ENCODE measurements around the gene NINJ2. TPM values are rescaled to one million over a fixed set of nuclear protein-coding genes. Genes with fewer than 3 reads are reported as not detected.

NINJ2 gene
- total RNA-seq, 1 experiment from 2014 or later = 0.24 TPM

GRCh38 chr12:588024-588322 is 75.3 kb downstream of the NINJ2 start:
- H3K4me1 Mint-ChIP-seq = 0 out of 4 replicates have a peak, but pooled peaks cover 0 to 4% of the 10 kb centered on the region in 2 experiments
- Histone ChIP-seq H3K9ac (ENCODE audit: extremely low read depth, insufficient read length, low read length) (no peak overlapping the region), H3K27ac (ENCODE audit: insufficient read length, low read depth, low read length) (no peak overlapping the region)

More at GRCh38 chr12:588024-588322, 75.3 kb downstream of the NINJ2 start:
- H3K4me3 Mint-ChIP-seq = no peak overlapping the region
- Histone ChIP-seq H3K9me3 (ENCODE audit: control insufficient read depth, low read depth, low read length) (no peaks in the 10 kb centered on the region), H3K27me3 (ENCODE audit: insufficient read depth, low read length) (no peaks in the 10 kb centered on the region), H3K18ac (ENCODE audit: insufficient read length, low read depth, low read length) (no peak overlapping the region), H3K4me1 (ENCODE audit: insufficient read depth, low read length) (no peaks in the 10 kb centered on the region), H4K91ac (ENCODE audit: insufficient read length, low read depth, low read length) (no peak overlapping the region), H2BK120ac (ENCODE audit: low read depth, low read length, poor library complexity, severe bottlenecking) (no peak overlapping the region), H2BK5ac (ENCODE audit: insufficient read length, low read length) (no peak overlapping the region), H3K56ac (ENCODE audit: insufficient read length, low read depth, low read length) (no peak overlapping the region), H3K14ac (ENCODE audit: insufficient read depth, low read length) (no peak overlapping the region), H3K4ac (ENCODE audit: low read depth, low read length) (no peak overlapping the region), H3K79me1 (ENCODE audit: insufficient read depth, low read depth, low read length, poor library complexity, severe bottlenecking) (no peaks in the 10 kb centered on the region), H3K23ac (ENCODE audit: insufficient read length, low read depth, low read length) (no peak overlapping the region), H3K4me2 (ENCODE audit: insufficient read depth, insufficient read length, low read length) (no peak overlapping the region), H4K5ac (ENCODE audit: insufficient read length, low read depth, low read length) (no peak overlapping the region), H2BK15ac (ENCODE audit: low read depth, low read length) (no peak overlapping the region), H3K23me2 (ENCODE audit: insufficient read length, low read depth, low read length, poor library complexity, severe bottlenecking) (no peaks in the 10 kb centered on the region), H3K79me2 (ENCODE audit: insufficient read depth, low read length) (no peaks in the 10 kb centered on the region), H2BK12ac (ENCODE audit: insufficient read length, low read depth, low read length) (no peak overlapping the region), H2AFZ (ENCODE audit: low read length) (no peak overlapping the region), H2BK20ac (ENCODE audit: low read depth, low read length, poor library complexity, severe bottlenecking) (no peak overlapping the region), H2AK5ac (ENCODE audit: insufficient read length, low read length) (no peak overlapping the region), H4K20me1 (ENCODE audit: control insufficient read depth, insufficient read depth, insufficient read length) (no peaks in the 10 kb centered on the region), H3T11ph (ENCODE audit: low read length) (no peak overlapping the region), H4K8ac (replicated peaks; ENCODE audit: insufficient read length, low read depth, low read length) (no peak overlapping the region)
- H3K27ac Mint-ChIP-seq = no peak overlapping the region; a peak in 1 of 7 replicates
- H3K27me3 Mint-ChIP-seq (ENCODE audit: low read depth) = peaks cover 6% of the 10 kb centered on the region
- TF ChIP-seq CTCF (conservative IDR thresholded peaks at IDR 0.05) = no peak
- H3K36me3 Mint-ChIP-seq (ENCODE audit: insufficient read depth in 1 of 3, low read depth in 3 of 3) = no peaks in the 10 kb centered on the region
- no peaks in the 10 kb centered on the region; a peak in 3 of 5 replicates for H3K9me3 Mint-ChIP-seq
- DNase-seq = no peak
- WGBS (ENCODE audit: extremely low coverage, insufficient read length, low lambda C conversion rate) = no CpG with 5 or more reads among the region's 10 CpGs

All from H9 (cell line).